ENCODE measurements around the gene FAIM. TPM values are rescaled to one million over a fixed set of nuclear protein-coding genes. Genes with fewer than 3 reads are reported as not detected.

The FAIM gene
- total and polyA plus RNA-seq, 2 of the 8 experiments (the other 6 are each of a cell fraction or from before 2014, with no cell fraction given) = 1.2 to 7.1 TPM

GRCh38 chr3:138620431-138620830 is 11.9 kb downstream of the FAIM start:
- H2BK12ac ChIP-seq (ENCODE audit: low read depth, low read length) = no peak overlapping the region
- no peak overlapping the region for H3K14ac ChIP-seq (ENCODE audit: insufficient read length)
- no peak overlapping the region for H2BK20ac ChIP-seq (ENCODE audit: low read length)
- H2BK5ac ChIP-seq (ENCODE audit: low read depth, low read length) = no peak overlapping the region
- H2AFZ ChIP-seq (ENCODE audit: low read length) = no peak overlapping the region
- H3K23me2 ChIP-seq (ENCODE audit: low read depth, low read length) = no peaks in the 10 kb centered on the region
- H3K23ac ChIP-seq (ENCODE audit: insufficient read length) = no peak overlapping the region
- H3K9me3 ChIP-seq (ENCODE audit: insufficient read depth in 2 of 2, low read depth in 1 of 2, low read length in 1 of 2) = no peaks in the 10 kb centered on the region
- H2BK15ac ChIP-seq (ENCODE audit: low read length) = no peak overlapping the region
- DNase-seq (ENCODE audit: low read depth in 1 of 2, low spot score in 2 of 2) (no peak), FAIRE-seq (no peak)
- H3K36me3 ChIP-seq (ENCODE audit: control insufficient read depth in 2 of 4, insufficient read depth in 4 of 4, low read length in 3 of 4) = no peaks in the 10 kb centered on the region
- H3K4ac ChIP-seq (replicated peaks; ENCODE audit: insufficient read length, low read depth, low read length) = no peak overlapping the region
- H4K8ac ChIP-seq (ENCODE audit: extremely low read depth, insufficient read depth, low read length) = no peak overlapping the region
- H3K4me3 ChIP-seq (ENCODE audit: extremely low read depth in 1 of 4, insufficient read depth in 2 of 4, low read depth in 3 of 4, low read length in 4 of 4) = no peak overlapping the region
- H3K4me2 ChIP-seq (ENCODE audit: insufficient read depth in 1 of 2, low read depth in 2 of 2, low read length in 2 of 2) = no peak overlapping the region
- no peak overlapping the region for H3K9ac ChIP-seq (replicated peaks in 1 of 4; ENCODE audit: extremely low read depth in 1 of 4, low read depth in 3 of 4, low read length in 3 of 4)
- H3K27me3 ChIP-seq (replicated peaks in 1 of 4; ENCODE audit: control insufficient read depth in 3 of 4, extremely low read depth in 1 of 4, insufficient read depth in 3 of 4, low read length in 3 of 4) = no peaks in the 10 kb centered on the region
- WGBS, 2 experiments (ENCODE audit: extremely low coverage in 1 of 2, insufficient coverage in 1 of 2, insufficient read length in 1 of 2, insufficient replicate concordance in 2 of 2, low coverage in 1 of 2, low lambda C conversion rate in 2 of 2, missing lambda C conversion rate in 1 of 2) = 87% methylated on average over 4 of the region's 4 CpGs; no CpG with 5 or more reads in 1 of the 2 experiments
- no peaks in the 10 kb centered on the region for H3K79me2 ChIP-seq (ENCODE audit: control insufficient read depth in 1 of 2, insufficient read depth in 2 of 2, low read length in 2 of 2)
- H4K5ac ChIP-seq (ENCODE audit: insufficient read length, low read depth, low read length) = no peak overlapping the region
- H3K4me1 ChIP-seq (replicated peaks in 1 of 4; ENCODE audit: control insufficient read depth in 3 of 4, insufficient read depth in 4 of 4, low read length in 3 of 4) = no peaks in the 10 kb centered on the region
- H3K27ac ChIP-seq (ENCODE audit: low read depth, low read length) = no peak overlapping the region
- no peak overlapping the region for H3K56ac ChIP-seq (replicated peaks; ENCODE audit: insufficient read length, low read depth, low read length)
- no peak overlapping the region for H2AK5ac ChIP-seq (ENCODE audit: low read depth, low read length)
- CTCF ChIA-PET (ENCODE audit: partially characterized antibody) = interaction anchor here (0.6 to 1.0 kb wide), 4 partner anchors 25 to 296 kb away, joined by 3 to 7 read pairs (median 3); no protein-coding TSS in a partner anchor
- POLR2A ChIA-PET (ENCODE audit: partially characterized antibody) = no interaction called here
- H4K91ac ChIP-seq (replicated peaks; ENCODE audit: insufficient read length, low read length) = no peak overlapping the region
- H4K20me1 ChIP-seq (replicated peaks in 1 of 2; ENCODE audit: control insufficient read depth in 1 of 2, insufficient read depth in 2 of 2, low read length in 2 of 2) = no peaks in the 10 kb centered on the region
- H2BK120ac ChIP-seq (replicated peaks; ENCODE audit: low read depth, low read length) = no peak overlapping the region
- no peak overlapping the region for H3K18ac ChIP-seq (ENCODE audit: extremely low read depth, low read length)
- H3K79me1 ChIP-seq (ENCODE audit: low read depth, low read length) = no peaks in the 10 kb centered on the region
- TF ChIP-seq CHD2 (IDR thresholded peaks at IDR 0.05; ENCODE audit: low read length) = no peak
- no peak for TF ChIP-seq MAX (IDR thresholded peaks at IDR 0.05)
- TF ChIP-seq EP300 (IDR thresholded peaks at IDR 0.05; ENCODE audit: borderline replicate concordance in 1 of 2, low read depth in 2 of 2, low read length in 2 of 2) = no peak
- TF ChIP-seq ATF3 (IDR thresholded peaks at IDR 0.05; ENCODE audit: insufficient read depth, low read depth, low read length) = no peak
- TF ChIP-seq RAD21 (IDR thresholded peaks at IDR 0.05 in 1 of 2, conservative IDR thresholded peaks at IDR 0.05 in 1 of 2; ENCODE audit: low read depth in 2 of 2, low read length in 2 of 2) = no peak
- TF ChIP-seq YY1 (IDR thresholded peaks at IDR 0.05; ENCODE audit: low read depth, low read length) = no peak
- TF ChIP-seq CHD1 (IDR thresholded peaks at IDR 0.05; ENCODE audit: low read depth, low read length) = no peak
- no peak for TF ChIP-seq NANOG (IDR thresholded peaks at IDR 0.05; ENCODE audit: insufficient read depth, low read depth, low read length, poor library complexity, severe bottlenecking)
- TF ChIP-seq GTF2F1 (IDR thresholded peaks at IDR 0.05; ENCODE audit: borderline replicate concordance, low read depth, low read length) = no peak
- no peak for TF ChIP-seq KDM4A (IDR thresholded peaks at IDR 0.05; ENCODE audit: low read depth, low read length, severe bottlenecking)
- TF ChIP-seq TAF1 (IDR thresholded peaks at IDR 0.05; ENCODE audit: low read depth, low read length) = no peak
- no peak for TF ChIP-seq MAFK (IDR thresholded peaks at IDR 0.05; ENCODE audit: low read depth, low read length)
- TF ChIP-seq TCF12 (IDR thresholded peaks at IDR 0.05; ENCODE audit: low read depth, low read length) = no peak
- TF ChIP-seq BCL11A (IDR thresholded peaks at IDR 0.05; ENCODE audit: low read depth in 2 of 2, low read length in 2 of 2) = no peak
